SK-N-SH (cell line): Measurements from ENCODE around the gene ZSCAN2. TPM values are rescaled to one million over a fixed set of nuclear protein-coding genes. Genes with fewer than 3 reads are reported as not detected.

Source experiments
- CTCF ChIA-PET: fragments of 300-600, 350-600 bp; formaldehyde crosslinking; extraction: SDS; loops from one replicate; lab custom pipeline; 2021; lab: Yijun Ruan, JAX
- POLR2A ChIA-PET: fragments of 350-600 bp; sonication (Branson Sonifier 250); formaldehyde crosslinking; extraction: SDS; loops from one replicate; lab custom pipeline; 2020; ENCODE audit warnings: antibody characterized with exemption, inconsistent platforms; lab: Yijun Ruan, JAX
- DNase-seq: peaks from one replicate; pipeline ENCODE4 v3.0.0; 2012
- H2AFZ ChIP-seq: fragments of 200-600 bp; sonication (generic); 2 replicates; pipeline ENCODE4 v1.8.1; 2016; ENCODE audit warnings: antibody characterized with exemption, mild to moderate bottlenecking, low read depth
- H3F3A ChIP-seq: fragments of 200-600 bp; sonication (generic); replicated peaks from 2 replicates; pipeline ENCODE3; 2016; ENCODE audit warnings: antibody characterized with exemption, mild to moderate bottlenecking; ENCODE audit not compliant: insufficient read depth
- H3K27ac ChIP-seq, 2 experiments: fragments of 200-500 bp in 1 of 2; fragments of 200-600 bp in 1 of 2; sonication (Bioruptor generic) in 1 of 2; sonication (generic), shearing (Covaris generic) in 1 of 2; 2 replicates each; pipeline versions ENCODE4 v1.5.1 to v1.6.1; 2014 to 2016; ENCODE audit warnings: low read depth in 2 of 2, inconsistent platforms in 1 of 2, low read length in 1 of 2, mild to moderate bottlenecking in 1 of 2, mixed read lengths in 1 of 2
- H3K27me3 ChIP-seq: fragments of 200-600 bp; sonication (generic), shearing (Covaris generic); 2 replicates; pipeline ENCODE4 v1.6.1; 2016; ENCODE audit warnings: mixed run types; ENCODE audit not compliant: insufficient read depth
- H3K36me3 ChIP-seq, 2 experiments: fragments of 200-500 bp in 1 of 2; fragments of 200-600 bp in 1 of 2; sonication (Bioruptor generic) in 1 of 2; sonication (generic) in 1 of 2; replicated peaks in 1 of 2; 2 replicates each; pipeline versions ENCODE3 to v1.5.1; 2014 to 2016; ENCODE audit warnings: low read length in 1 of 2, mild to moderate bottlenecking in 1 of 2; ENCODE audit not compliant: insufficient read depth in 2 of 2, control insufficient read depth in 1 of 2
- H3K4me1 ChIP-seq, 2 experiments: fragments of 200-500 bp in 1 of 2; fragments of 200-600 bp in 1 of 2; sonication (Bioruptor generic) in 1 of 2; sonication (generic), shearing (Covaris generic) in 1 of 2; 2 replicates each; pipeline versions ENCODE4 v1.5.1 to v1.6.1; 2014 to 2016; ENCODE audit warnings: low read depth in 1 of 2, low read length in 1 of 2, mixed run types in 1 of 2; ENCODE audit not compliant: insufficient read depth in 2 of 2, control insufficient read depth in 1 of 2
- H3K4me2 ChIP-seq: fragments of 200-600 bp; sonication (generic), shearing (Covaris generic); 2 replicates; pipeline ENCODE4 v1.6.1; 2017; ENCODE audit warnings: mixed run types
- H3K4me3 ChIP-seq, 2 experiments: fragments of 200-500 bp in 1 of 2; fragments of 200-600 bp in 1 of 2; sonication (Bioruptor generic) in 1 of 2; sonication (generic), shearing (Covaris generic) in 1 of 2; 2 replicates each; pipeline versions ENCODE4 v1.5.1 to v1.8.1; 2014 to 2016; ENCODE audit warnings: low read depth in 2 of 2, inconsistent platforms in 1 of 2, low read length in 1 of 2, mild to moderate bottlenecking in 1 of 2, mixed read lengths in 1 of 2, moderate library complexity in 1 of 2
- H3K79me2 ChIP-seq: fragments of 200-600 bp; sonication (generic); 2 replicates; pipeline ENCODE4 v1.8.1; 2017; ENCODE audit warnings: mild to moderate bottlenecking; ENCODE audit not compliant: insufficient read depth
- H3K9ac ChIP-seq: fragments of 200-600 bp; sonication (generic); 2 replicates; pipeline ENCODE4 v1.6.1; 2017; ENCODE audit warnings: mixed run types
- H3K9me2 ChIP-seq: fragments of 200-600 bp; sonication (generic); 2 replicates; pipeline ENCODE4 v1.6.1; 2017; ENCODE audit warnings: mixed run types
- H3K9me3 ChIP-seq: fragments of 200-600 bp; sonication (generic); 2 replicates; pipeline ENCODE4 v1.6.1; 2017; ENCODE audit warnings: mixed run types, mild to moderate bottlenecking, moderate library complexity
- H4K20me1 ChIP-seq: fragments of 200-600 bp; sonication (generic); 2 replicates; pipeline ENCODE4 v1.6.1; 2017; ENCODE audit warnings: mild to moderate bottlenecking, mixed run types; ENCODE audit not compliant: insufficient read depth
- CHD2 ChIP-seq: fragments of 150-350 bp; IDR thresholded peaks from 2 replicates; pipeline ENCODE4 v1.6.1; 2018; ENCODE audit warnings: low read length; ENCODE audit not compliant: partially characterized antibody
- CTCF ChIP-seq: fragments of 200-600 bp; sonication (generic); IDR thresholded peaks from 2 replicates; pipeline ENCODE4 v1.6.1; 2017; ENCODE audit warnings: antibody characterized with exemption, mild to moderate bottlenecking, moderate library complexity
- EP300 ChIP-seq, 2 experiments: IDR thresholded peaks; 2 replicates each; pipeline versions ENCODE4 v1.4.0 to v1.6.1; 2012; ENCODE audit warnings: borderline replicate concordance in 1 of 2, low read depth in 1 of 2, low read length in 1 of 2
- FOSL2 ChIP-seq: IDR thresholded peaks from 2 replicates; pipeline ENCODE4 v1.4.0; 2012; ENCODE audit warnings: low read depth, mild to moderate bottlenecking, moderate library complexity, borderline replicate concordance
- FOXJ3 ChIP-seq: sonication (generic); formaldehyde crosslinking; IDR thresholded peaks from 2 replicates; pipeline ENCODE4 v1.5.1; 2020; ENCODE audit warnings: mild to moderate bottlenecking, missing genetic modification reagents
- GABPA ChIP-seq: IDR thresholded peaks from 2 replicates; pipeline ENCODE4 v1.4.0; 2012; ENCODE audit warnings: low read depth, mild to moderate bottlenecking
- GATA2 ChIP-seq: sonication (generic); formaldehyde crosslinking; IDR thresholded peaks from 2 replicates; pipeline ENCODE4 v1.5.0; 2020; ENCODE audit warnings: mild to moderate bottlenecking, missing genetic modification reagents
- IRF3 ChIP-seq: fragments of 150-350 bp; IDR thresholded peaks from 2 replicates; pipeline ENCODE4 v1.6.1; 2016; ENCODE audit warnings: mild to moderate bottlenecking, low read depth, low read length
- JUND ChIP-seq: IDR thresholded peaks from 2 replicates; pipeline ENCODE4 v1.4.0; 2012
- MAX ChIP-seq: IDR thresholded peaks from 2 replicates; pipeline ENCODE4 v1.4.0; 2012; ENCODE audit warnings: low read depth
- MEF2A ChIP-seq: IDR thresholded peaks from 2 replicates; pipeline ENCODE4 v1.4.0; 2012; ENCODE audit warnings: low read depth, borderline replicate concordance
- NFIC ChIP-seq: IDR thresholded peaks from 2 replicates; pipeline ENCODE4 v1.4.0; 2012; ENCODE audit warnings: borderline replicate concordance
- NRF1 ChIP-seq: IDR thresholded peaks from 2 replicates; pipeline ENCODE4 v1.6.1; 2012; ENCODE audit warnings: low read depth, mild to moderate bottlenecking, low read length
- PBX3 ChIP-seq: IDR thresholded peaks from 2 replicates; pipeline ENCODE4; 2012
- RCOR1 ChIP-seq: fragments of 150-350 bp; IDR thresholded peaks from 2 replicates; pipeline ENCODE4 v1.6.1; 2017; ENCODE audit warnings: antibody characterized with exemption, low read length
- RFX5 ChIP-seq: IDR thresholded peaks from 2 replicates; pipeline ENCODE4 v1.6.1; 2012; ENCODE audit warnings: mild to moderate bottlenecking, improper control_type of control experiment, low read length
- SMC3 ChIP-seq: IDR thresholded peaks from 2 replicates; pipeline ENCODE4 v1.6.1; 2012; ENCODE audit warnings: low read depth, low read length, improper control_type of control experiment
- TCF12 ChIP-seq: IDR thresholded peaks from 2 replicates; pipeline ENCODE4 v1.4.0; 2012
- TEAD4 ChIP-seq: IDR thresholded peaks from 2 replicates; pipeline ENCODE4 v1.4.0; 2012; ENCODE audit warnings: mild to moderate bottlenecking, borderline replicate concordance; ENCODE audit not compliant: insufficient read depth
- YY1 ChIP-seq: IDR thresholded peaks from 2 replicates; pipeline ENCODE4 v1.4.0; 2012; ENCODE audit warnings: low read depth, mild to moderate bottlenecking
- ZBTB33 ChIP-seq: IDR thresholded peaks from 2 replicates; pipeline ENCODE4 v1.4.0; 2012; ENCODE audit warnings: low read depth, borderline replicate concordance
- WGBS: methylation state at CpG from one replicate; pipeline ENCODE4 v1.1.6; 2017; ENCODE audit warnings: low lambda C conversion rate; 5-methylcytosine and 5-hydroxymethylcytosine counted together
- polyA plus RNA-seq, 3 experiments: library from polyadenylated mRNA; depleted of rRNA; stranded (reverse); fragments of >200 nt; gene quantifications; 2 replicates each; pipeline ENCODE4 v1.2.3, GENCODE V29; 2012

ZSCAN2 gene
- polyA plus RNA-seq, 1 of the 3 experiments (the other 2 are of a cell fraction) = 22.0 TPM

GRCh38 chr15:84606653-84607120 is 5.9 kb downstream of the ZSCAN2 start (continued):
- TF ChIP-seq PBX3 (no peak), TCF12 (no peak), IRF3 (no peak), TEAD4 (no peak), RCOR1 (no peak), SMC3 (no peak), EP300 (IDR thresholded peaks at IDR 0.05; ENCODE audit: borderline replicate concordance in 1 of 2, low read depth in 1 of 2, low read length in 1 of 2) (no peak), NFIC (no peak), FOSL2 (no peak), YY1 (no peak), GATA2 (CRISPR knock-in tag) (no peak)
- TF ChIP-seq, all 33 proteins: peak for 0

- Histone ChIP-seq H4K20me1 (0 out of 2 replicates have a peak, but pooled peaks cover 10% of the 10 kb centered on the region), H2AFZ (no peak overlapping the region), H3F3A (no peaks in the 10 kb centered on the region), H3K9me3 (no peaks in the 10 kb centered on the region), H3K27ac (no peak overlapping the region), H3K9me2 (no peaks in the 10 kb centered on the region), H3K4me1 (peaks cover 0 to 10% of the 10 kb centered on the region in 2 experiments; a peak in 1 of 4 replicates), H3K79me2 (peaks cover 71% of the 10 kb centered on the region), H3K27me3 (no peaks in the 10 kb centered on the region), H3K4me2 (no peak overlapping the region), H3K36me3 (peaks cover 21 to 50% of the 10 kb centered on the region in 2 experiments), H3K9ac (no peak overlapping the region), H3K4me3 (no peak overlapping the region)
- 100% methylated on average over 1 of the region's 1 CpG for WGBS
- DNase-seq = no peak
- POLR2A ChIA-PET = interaction anchor here (0.9 to 1.8 kb wide), 2 partner anchors 10 to 45 kb away, joined by 4 read pairs; partner anchors contain the start of gene WDR73
- TF ChIP-seq JUND (no peak), RFX5 (no peak), NRF1 (no peak), GABPA (no peak), CTCF (no peak), MAX (no peak), PBX3 (no peak), EP300 (IDR thresholded peaks at IDR 0.05; ENCODE audit: borderline replicate concordance in 1 of 2, low read depth in 1 of 2, low read length in 1 of 2) (no peak), FOXJ3 (CRISPR knock-in tag) (no peak), MEF2A (no peak), TEAD4 (no peak), GATA2 (CRISPR knock-in tag) (no peak), ZBTB33 (no peak), CHD2 (no peak)
- CTCF ChIA-PET = interaction anchor here (0.9 kb wide), 1 partner anchor 10 kb away, joined by 4 read pairs; no protein-coding TSS in a partner anchor
These were observed 8.0 kb downstream of the ZSCAN2 start for GRCh38 chr15:84608707-84609284.
